HG03521 (cell line): Measurements from ENCODE around the gene PRKCD.
A peak's percentile ranks its signal among the peaks of the same experiment; 100 is the strongest.

Experiments
- ATAC-seq: cut with Tn5 transposase; IDR thresholded peaks from one replicate; pipeline ENCODE4 v1.9.1; 2021; ENCODE audit warnings: mild to moderate bottlenecking, moderate library complexity; ENCODE audit not compliant: unreplicated experiment

The PRKCD gene

DNA sequence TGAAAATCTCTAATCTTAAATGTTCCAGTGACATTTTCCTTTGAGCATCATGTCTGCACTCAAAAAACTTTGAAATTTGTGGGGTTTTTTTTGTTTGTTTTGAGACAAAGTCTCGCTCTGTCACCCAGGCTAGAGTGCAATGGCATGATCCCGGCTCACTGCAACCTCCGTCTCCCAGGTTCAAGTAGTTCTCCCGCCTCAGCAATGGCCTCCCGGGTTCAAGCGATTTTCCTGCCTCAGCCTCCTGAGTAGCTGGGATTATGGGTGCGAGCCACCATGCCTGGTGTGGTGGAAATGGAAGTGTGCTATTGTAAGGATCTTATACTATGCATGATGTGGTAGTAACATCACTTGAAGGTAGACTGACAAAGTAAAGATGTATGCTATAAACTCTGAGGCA is 52.3 kb downstream of the PRKCD start:
- no peak for ATAC-seq

DNA sequence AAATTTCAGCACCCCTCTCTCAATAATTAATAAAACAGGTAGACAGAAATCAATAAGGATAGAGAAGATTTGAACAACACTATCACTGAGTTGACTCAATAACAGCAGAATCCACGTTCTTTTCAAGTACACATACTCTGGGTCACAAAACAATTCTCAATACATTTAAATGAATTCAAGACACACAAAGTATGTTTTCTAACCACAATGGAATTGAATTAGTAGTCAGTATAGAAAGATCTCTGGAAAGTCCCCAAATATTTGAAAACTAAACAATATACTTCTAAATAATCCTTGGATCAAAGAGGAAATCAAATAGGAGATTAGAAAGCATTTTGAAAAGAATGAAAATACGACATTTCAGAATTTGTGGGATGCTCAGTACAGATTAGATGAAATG is 54.8 kb downstream of the PRKCD start:
- ATAC-seq = no peak

- ATAC-seq = no peak
These were observed 55.7 kb downstream of the PRKCD start for GRCh38 chr3:53216723-53217122.

DNA sequence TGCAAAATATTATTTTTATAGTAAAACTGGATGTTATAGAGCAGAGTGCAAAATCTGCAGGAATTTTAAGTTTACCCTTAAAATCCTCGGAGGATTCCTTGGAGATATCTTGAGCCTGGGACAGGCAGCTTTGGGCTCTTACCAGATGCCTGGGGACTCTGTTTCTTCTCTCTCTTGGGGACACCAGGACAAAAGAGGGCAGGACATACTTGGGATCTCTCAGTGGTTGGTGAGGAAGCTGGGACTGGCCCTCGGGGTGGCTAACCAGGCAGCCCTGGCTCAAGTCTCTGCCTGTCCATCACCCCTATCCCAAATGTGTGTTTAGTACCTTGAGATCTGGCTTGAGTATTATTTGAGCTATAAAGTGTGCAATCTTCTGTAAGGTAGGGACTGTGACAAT is 56.2 kb downstream of the PRKCD start:
- no peak for ATAC-seq

- ATAC-seq = no peak
These were observed 57.1 kb downstream of the PRKCD start for GRCh38 chr3:53218131-53218530.

GRCh38 chr3:53219895-53220483 is 59.0 kb downstream of the PRKCD start:
- peak; percentile 79 for ATAC-seq

- ATAC-seq = no peak
These were observed 60.3 kb downstream of the PRKCD start for GRCh38 chr3:53221345-53221744.

DNA sequence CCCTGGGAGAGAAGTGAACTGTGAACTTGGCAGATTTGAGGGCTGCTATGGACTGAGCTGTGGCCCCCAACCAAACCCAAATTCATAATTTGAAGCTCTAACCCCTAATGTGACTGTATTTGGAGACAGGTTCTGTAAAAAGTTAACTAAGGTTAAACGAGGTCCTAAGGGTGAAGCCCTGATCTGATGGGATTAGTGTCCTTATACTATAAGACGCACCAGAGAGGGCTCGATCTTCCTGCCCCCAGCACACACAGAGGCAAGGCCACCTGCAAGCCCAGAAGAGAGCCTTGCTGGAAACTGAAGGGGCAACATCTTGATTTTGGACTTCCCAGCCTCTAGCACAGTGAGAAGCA is 60.8 kb downstream of the PRKCD start:
- no peak for ATAC-seq

DNA sequence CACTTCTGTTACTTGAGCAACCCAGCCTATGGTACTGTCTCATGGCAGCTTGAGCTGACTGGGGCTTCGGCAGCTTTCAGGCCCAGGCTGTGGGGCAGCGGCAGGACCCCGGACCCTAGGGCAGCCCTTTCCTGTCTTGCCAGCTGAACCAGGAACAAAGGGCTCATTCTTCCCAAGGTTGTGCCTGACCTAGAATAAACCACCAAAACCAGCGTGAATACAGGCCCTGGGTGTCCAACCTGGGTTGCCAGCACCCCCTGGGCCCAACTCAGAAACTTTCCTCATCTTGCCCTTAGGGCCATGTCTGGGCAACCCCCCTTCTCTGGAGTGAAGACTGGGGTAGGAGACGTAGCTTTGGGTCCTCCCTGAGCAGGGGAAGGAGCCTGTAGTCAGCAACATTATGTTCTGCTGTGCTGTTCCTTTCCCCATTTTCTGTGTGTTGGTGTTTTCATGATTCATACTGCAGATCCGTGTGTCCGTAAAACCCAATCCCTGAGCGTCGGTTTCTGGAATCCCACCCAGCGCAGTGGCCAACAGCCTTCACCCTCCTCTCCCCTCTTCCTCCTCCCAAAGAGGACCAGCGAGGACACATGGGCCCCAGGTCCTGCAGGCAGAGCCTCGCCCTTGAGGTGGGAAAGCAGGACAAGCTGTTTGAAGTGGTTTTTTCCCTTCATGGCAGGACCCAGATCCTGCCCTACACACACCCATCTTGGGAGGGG is 61.3 kb downstream of the PRKCD start:
- ATAC-seq = no peak

DNA sequence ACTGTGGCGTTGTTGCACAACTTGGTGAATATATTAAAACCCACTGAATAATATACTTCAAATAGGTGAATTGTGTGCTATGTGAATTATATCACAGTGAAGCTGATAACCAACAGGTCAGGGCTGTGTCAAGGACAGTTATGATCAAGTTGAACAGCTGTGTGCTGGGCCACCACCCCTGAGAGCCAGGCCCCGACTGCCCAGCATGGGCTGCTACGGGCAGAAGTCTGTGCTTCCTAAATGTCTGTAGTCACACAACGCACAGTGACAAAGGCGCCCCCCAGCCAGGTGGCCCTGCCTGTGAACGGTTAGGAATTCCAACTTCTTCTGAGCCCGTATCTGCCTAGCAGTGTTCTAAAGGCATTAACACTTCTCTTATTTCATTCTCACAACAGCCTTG is 62.0 kb downstream of the PRKCD start:
- no peak for ATAC-seq

DNA sequence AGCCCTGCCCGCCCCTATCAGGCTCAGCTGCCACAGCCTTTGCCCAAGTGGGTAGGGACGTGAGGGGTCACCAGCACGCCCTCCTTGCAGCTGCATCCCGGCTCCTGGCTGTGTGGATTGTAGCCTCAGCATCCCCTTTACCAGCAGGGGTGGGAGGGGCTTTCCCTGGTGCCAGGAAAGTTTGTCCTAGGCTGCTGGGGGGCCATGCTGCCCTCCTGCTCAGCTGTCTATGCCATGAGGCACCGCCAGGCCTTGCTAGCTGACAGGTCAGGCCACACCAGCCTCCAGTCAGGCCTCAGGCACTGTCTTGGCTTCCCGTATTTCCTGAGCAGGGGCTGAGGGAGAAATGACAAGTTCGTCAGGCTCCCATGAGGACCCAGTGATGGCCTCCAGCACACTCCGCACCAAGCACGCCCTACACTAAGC is 62.5 kb downstream of the PRKCD start:
- no peak for ATAC-seq

DNA sequence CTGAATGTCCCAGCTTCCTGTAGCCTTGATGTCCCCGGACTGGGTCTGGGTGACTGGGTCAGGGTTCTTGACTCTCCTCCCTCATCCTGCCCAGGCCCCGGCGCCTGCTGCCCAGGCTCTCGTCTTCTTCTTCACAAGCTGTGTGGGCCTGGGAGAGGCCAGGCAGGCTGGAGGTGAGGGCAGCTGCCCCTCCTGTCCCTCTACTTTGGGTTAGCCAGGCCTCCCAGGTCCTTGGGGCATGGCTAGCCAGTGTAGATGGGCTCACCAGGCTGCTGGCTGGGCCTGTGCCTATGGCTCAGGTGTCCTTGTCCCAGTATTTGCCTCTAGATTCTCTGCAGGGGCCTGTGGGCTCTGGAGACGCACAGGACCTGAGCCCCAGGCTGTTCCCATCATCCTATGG is 63.0 kb downstream of the PRKCD start:
- ATAC-seq = no peak

- ATAC-seq = no peak
These were observed 63.5 kb downstream of the PRKCD start for GRCh38 chr3:53224536-53224935.

DNA sequence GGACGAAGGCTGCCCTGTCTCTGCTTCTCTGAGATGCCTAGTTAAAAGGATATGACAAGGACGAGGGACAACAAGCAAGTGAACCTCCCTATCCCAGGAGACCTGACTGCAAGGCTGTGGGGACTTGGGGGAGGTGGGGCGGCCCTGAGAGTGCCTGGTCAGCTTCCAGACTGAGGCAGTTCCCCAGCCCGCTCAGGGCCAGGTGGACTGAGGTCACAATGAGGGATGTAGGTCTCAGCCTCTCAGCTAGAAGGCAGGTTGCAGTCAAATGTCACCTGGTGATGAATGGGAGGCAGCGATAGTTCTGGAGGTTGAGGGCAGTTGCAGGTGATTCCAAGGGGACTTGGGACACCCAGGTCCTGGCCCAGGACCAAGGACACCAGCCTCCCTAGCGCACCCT is 64.2 kb downstream of the PRKCD start:
- ATAC-seq = no peak

GRCh38 chr3:53225651-53226050 is 64.6 kb downstream of the PRKCD start:
- no peak for ATAC-seq

DNA sequence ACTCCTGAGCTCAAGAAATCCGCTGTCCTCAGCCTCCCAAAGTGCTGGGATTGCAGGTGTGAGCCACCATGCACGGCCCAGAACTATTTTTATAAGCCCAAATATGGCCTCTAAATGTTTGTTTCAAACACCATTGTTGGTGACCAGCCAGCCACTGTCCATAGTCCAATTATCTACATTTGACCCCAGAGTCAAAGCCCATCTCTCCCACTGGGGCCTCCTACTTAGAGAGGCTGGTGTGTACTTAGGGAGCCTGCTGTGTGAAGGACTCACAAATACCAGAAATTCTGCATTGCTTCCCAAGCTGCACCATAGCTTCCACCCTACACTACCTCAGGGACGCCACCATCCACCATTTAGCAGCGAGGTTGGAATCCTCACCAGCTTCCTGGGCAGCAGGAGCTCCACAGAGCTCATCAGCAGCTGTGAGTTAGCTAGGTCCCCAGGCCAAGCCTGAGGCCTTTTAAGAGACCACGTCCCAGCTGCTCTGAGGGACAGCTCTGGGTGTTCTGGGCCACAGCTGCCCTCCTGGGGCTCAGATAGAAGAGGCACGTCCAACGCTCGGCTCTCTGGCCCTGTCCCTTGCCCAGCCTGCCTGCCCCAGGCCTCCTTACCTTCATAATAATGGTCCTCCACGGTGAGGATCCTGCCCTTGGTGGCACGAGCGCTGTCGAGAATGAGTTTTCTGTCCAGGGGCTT is 65.3 kb downstream of the PRKCD start:
- no peak for ATAC-seq

- no peak for ATAC-seq
These were observed 65.9 kb downstream of the PRKCD start for GRCh38 chr3:53226841-53227407.

GRCh38 chr3:53227993-53228885 is 67.2 kb downstream of the PRKCD start:
- ATAC-seq = no peak

GRCh38 chr3:53229171-53229570 is 68.2 kb downstream of the PRKCD start:
- ATAC-seq = no peak

GRCh38 chr3:53229606-53230005 is 68.6 kb downstream of the PRKCD start:
- ATAC-seq = no peak

DNA sequence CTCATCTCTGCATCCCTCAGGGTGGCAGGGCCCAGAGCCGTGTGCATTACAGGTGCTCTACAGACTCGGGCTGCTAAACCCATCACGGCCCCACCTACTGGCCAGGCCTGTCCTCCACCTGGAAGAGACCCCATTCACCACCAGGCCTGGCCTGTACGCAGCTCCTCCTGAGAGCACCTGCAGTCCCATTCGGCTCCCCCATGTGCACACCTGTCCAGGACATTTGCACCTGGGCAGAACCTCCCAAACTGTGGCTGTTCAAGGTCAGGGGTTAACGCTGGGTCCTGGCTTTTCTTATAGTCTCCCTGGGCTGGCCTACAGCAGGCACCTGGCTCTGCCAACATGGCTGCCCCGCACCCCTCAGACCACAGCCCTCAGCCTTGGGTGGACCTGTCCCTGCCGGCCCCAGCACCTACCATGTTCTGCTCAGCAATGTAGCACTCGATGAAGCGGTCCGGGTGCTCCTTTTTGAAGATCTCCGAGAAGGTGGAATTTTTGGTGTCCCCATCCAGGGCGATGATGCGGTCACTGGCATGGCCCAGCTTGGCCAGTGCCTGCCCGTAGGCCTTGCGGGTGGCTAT is 69.1 kb downstream of the PRKCD start:
- ATAC-seq = no peak
